CD4-positive, alpha-beta T cell treated with Interleukin-17A for 4 hours (primary cell): Measurements from ENCODE around the gene FBXO5.
"Not testable (repeated sequence)": the region's sequence is repeated elsewhere in the genome, so short reads cannot be mapped to it uniquely, and the experiment has no call there.

Experiments
- DNase-seq: peaks from one replicate; pipeline ENCODE4 v3.0.0-alpha.2; 2020; ENCODE audit warnings: mixed read lengths

The FBXO5 gene, protein sequence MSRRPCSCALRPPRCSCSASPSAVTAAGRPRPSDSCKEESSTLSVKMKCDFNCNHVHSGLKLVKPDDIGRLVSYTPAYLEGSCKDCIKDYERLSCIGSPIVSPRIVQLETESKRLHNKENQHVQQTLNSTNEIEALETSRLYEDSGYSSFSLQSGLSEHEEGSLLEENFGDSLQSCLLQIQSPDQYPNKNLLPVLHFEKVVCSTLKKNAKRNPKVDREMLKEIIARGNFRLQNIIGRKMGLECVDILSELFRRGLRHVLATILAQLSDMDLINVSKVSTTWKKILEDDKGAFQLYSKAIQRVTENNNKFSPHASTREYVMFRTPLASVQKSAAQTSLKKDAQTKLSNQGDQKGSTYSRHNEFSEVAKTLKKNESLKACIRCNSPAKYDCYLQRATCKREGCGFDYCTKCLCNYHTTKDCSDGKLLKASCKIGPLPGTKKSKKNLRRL

DNA sequence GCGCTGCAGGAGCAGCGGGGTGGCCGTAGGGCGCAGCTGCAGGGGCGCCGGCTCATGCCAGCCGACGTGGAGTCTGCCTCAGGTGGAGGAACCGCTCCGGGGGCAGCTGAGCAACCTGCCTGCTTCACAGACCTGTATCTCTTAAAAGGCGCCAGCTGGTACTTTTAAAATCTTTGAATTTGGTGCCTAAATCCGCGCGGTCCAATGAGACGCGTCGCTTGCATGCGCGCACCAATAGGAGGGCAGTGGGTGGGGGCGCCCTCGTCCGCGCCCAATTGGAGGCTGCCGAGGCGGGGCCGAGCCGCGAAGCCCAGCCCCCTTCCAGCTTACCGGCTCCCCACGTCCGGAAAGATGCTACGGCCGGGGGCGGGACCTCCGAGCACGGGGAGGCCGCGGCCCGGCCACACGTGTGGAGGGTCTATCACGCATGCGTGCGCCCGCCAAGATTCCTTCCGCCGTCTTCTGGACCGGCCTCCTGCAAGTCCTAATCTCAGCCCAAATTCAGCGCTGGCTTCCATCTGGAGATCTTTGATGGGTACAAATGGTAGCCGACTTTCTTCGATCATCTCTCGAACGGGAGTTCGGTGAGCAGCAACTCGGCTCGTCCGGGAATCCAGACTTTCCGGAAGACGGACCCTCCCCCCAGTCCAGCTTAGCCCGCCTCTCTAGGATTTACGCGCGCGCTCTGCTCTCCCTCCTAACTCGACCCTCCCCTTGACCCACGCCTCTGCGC lies at the start of gene FBXO5:
Gene FBXO5 (minus strand): TSS at position 138 of the 733 bp plus-strand sequence. CDS start 82 bp downstream, at position 56.
- DNase-seq, result peak; percentile 98

DNA sequence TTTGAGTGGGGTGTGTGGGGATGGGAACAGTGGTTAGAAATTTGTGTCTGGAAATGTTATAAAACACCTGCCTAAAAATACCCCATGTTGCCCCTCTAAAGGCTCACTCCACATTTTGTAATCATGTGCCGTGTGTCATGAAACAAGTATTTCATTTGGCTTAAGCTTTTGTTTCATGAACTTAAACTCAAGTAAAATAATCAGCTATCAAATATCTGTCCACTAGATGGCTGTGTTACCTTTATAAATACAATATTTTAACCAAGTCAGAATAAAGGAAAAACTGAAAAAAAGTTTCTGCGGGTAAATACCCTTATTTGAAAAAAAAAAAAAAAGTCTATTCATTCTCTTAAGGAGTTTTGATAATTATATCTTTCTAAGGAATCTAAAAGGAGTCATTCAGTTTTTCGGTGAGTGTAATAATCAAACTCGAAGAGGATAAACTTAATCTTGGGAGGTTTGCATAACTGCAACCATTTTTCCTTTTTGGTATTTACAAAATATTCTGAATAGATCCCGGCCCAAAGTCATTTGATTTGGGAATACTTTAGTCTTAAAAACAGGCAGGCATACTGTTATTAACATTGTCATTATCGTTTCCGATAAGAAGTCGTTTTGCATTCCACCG lies 49.5 kb upstream of the FBXO5 start:
- no peak for DNase-seq

DNA sequence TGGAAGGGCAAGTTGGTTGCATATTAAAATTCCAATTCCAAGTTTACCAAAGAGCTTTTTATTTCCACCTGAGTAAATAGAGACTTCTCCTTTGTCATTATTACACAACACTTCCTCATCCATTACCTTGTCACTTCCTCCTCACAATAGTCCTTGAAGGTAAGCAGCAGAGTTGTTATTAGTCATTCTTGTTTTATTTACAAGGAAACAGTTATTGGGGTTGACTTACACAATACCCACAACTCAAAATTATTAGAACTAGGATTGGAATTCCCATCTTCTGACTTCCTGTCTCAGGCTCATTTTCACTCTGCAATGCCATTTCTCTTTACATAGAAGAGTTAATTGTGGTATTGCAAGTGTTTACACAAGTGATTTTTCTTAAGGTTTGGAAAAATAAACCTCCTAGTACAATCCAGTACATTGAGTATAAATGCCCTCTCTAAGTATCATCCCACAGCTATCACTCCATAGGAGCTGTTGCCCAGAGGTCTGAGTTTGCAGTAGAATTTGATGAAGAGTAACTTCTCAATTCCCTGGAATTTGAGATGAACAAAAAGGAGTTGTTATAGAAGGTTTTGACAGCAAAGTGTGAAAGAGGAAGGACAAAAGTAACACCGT lies 48.6 kb upstream of the FBXO5 start:
- no peak for DNase-seq

DNA sequence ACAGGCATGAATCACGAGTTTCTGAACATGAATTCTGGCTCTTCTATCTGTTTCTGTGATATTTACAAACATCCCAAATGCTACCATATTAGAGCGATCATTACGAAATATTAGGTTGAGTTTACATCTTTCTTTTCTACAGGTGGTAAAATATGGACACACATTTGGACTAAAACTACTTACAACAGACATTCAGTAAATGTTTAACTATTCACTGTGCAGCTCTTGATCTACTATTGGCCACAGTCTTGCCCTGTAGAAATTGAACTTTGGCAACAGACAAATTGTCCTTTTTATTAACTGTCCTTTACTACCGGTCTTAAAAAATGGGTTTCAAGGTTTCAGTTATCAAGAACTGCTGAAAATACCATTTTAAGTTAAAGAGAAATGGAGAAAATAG lies 46.1 kb upstream of the FBXO5 start:
- DNase-seq, result no peak

DNA sequence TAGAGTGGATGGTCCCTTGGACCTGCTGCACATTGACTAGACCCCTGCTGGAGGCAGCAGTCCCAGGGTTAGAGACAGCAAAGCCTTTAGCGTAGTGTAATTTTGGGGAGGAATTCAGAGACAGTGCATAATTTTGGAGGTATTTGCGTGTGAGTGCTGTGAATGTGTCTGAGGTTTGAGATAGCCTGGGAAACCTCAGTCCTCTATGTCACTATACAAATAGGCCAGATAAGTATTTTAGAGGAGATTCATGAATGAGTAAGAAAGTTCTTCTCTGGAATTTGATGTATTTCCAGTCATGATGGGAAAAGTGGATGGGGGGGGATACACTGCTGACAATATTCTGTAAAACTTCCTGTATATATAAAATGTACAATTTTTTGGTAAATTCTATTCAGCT lies 45.4 kb upstream of the FBXO5 start:
- no peak for DNase-seq

DNA sequence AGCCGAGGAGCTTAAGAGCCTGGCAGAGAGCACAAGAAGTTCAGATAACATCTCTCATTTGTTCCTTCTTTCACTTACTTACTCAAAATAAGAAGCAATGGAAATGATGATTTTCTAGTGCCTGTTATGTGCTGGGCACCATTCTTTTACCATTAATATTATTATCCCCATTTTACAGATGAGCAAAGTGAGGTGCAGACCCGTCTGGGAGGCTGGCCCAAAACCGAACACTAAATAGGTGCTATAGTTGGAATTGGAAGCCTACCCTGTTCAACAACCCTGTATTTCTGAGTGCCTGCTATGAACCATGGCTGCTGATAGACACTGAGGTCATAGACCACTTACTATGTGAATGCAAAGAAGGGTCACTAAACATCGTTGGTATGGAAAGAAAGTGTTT lies 44.6 kb upstream of the FBXO5 start:
- DNase-seq, result no peak

DNA sequence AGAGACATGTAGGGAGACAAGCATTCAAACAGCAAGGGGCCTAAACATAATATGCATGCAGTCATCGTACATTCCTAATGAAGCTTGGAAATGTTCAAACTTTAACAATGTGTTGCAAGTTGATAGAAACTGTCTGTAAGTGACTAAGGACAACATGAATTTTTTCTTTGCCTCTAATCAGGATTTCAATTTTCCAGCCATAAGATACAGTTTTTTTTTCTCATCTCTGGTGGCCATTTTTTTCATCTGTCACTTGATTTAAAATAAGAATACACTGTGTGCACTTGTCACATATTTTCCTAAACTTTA lies 41.8 kb upstream of the FBXO5 start:
- DNase-seq, result no peak

DNA sequence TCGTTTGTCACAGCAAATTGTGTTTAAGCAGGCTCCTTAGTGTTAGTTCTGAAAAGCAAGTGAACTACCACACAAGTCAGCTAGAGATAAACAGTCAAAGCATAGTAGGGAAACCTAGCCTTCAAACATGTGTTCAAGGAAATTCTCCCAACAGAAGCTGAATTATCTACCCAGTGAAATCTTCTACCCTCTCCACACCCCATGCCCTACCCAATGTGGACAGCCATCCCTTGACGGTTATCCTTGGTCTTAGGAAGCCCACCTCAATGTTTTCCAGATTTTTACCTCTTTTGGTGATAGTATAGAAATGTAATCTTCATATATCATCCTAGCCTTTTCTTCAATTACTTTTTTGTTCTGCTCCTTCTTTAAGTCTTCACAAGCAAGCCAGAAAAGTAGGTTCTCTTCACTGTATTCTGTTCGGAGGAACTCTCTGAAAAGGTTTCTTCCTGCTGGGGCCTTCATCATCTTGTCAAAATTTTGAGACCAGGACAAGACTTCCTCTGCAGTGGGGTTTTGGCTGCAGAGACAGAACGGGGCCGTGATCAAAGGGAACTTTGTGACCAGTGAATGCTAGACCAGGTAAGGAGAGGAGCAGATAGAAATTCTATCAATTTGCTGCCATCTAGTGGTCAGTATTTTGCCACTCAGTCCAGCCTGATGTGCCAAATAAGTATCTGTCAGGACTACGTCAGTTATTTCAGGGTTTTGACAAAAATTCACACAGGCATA lies 41.3 kb upstream of the FBXO5 start:
- peak; percentile 50 for DNase-seq

DNA sequence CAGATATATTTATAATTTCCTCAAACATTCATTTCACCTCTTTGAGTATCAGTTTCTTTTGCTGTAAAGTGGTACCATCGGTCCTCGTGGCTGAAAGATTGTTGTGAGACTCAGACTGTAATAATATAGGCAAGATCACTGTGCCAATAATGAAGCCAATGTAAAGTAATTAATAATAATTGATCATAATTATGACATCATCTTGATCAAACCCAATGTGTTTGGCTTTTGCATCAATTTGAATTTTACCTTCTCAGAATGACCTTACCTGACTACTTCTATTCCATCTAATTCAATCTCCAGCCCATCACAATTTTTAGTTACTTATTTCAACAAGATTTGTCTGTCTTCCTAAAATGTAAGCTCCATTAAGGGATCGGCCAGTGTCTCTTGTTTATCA lies 35.5 kb upstream of the FBXO5 start:
- no peak for DNase-seq

DNA sequence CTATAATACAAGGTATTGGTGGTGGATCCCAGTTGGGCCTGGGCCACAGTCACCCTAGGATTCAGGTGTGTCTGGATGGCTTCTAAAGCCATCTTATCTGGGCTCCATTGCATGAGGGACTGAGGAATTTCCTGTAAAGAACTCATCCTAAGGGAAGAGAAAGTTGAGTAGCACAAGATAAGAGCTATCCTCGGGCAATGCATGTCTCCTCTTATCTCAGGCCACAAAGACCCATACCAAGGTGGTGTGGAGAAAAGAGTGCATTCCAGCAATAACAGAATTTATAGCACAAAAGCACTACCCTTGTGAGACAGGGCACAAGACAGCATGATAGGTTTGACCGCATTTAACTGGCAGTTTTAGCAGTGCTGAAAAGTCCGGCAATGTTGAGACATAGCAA lies 34.0 kb upstream of the FBXO5 start:
- no peak for DNase-seq

DNA sequence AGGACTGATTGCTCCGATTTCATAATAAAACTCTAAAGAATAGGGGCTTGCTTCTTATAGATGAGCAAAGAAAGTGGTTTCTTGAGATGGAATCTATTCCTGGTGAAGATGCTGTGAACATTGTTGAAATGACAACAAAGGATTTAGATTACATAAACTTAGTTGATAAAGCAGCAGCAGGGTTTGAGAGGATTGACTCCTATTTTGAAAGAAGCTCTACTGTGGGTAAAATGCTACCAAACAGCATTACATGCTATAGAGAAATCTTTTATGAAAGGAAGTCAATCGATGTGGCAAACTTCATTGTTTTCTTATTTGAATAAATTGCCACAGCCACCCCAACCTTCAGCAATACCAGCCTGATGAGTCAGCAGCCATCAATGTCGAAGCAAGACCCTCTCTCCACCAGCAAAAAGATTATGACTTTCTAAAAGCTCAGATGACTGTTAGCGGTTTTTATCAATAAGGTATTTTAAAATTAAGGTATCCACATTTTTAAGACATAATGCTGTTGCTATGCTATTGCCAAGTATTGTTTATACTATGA lies 32.3 kb upstream of the FBXO5 start:
- no peak for DNase-seq

DNA sequence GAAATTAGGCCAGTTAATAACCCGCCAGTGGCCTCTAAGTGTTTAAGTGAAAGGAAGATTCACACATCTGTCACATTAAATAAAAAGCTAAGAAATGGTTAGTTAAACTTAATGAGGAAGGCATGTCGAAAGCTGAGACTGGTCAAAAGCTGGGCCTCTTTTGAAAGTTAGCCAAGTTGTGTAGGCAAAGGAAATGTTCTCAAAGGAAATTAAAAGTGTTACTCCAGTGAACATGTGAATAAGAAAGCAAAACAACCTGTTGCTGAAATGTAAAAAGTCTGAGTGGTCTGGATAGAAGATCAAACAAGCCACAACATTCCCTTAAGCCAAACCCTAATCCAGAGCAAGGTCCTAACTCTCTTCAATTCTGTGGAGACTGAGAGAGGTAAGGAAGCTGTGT lies 30.6 kb upstream of the FBXO5 start:
- no peak for DNase-seq

DNA sequence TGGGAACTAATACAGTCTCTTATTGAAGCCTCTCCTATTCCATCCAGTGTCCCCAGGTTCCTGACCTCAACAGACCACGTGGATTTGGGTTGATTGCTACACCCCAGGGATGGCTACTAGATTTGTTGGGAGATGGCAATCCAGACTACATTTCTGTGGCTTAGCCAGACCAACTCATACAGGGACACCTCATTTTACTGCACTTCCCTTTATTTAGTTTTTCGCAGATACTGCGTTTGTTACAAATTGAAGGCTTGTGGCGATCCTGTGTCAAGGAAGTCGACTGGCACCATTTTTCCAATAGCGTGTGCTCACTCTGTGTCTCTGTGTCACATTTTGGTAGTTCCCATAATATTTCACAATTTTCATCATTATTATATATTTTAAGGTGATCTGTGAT lies 30.0 kb upstream of the FBXO5 start:
- DNase-seq, result no peak

DNA sequence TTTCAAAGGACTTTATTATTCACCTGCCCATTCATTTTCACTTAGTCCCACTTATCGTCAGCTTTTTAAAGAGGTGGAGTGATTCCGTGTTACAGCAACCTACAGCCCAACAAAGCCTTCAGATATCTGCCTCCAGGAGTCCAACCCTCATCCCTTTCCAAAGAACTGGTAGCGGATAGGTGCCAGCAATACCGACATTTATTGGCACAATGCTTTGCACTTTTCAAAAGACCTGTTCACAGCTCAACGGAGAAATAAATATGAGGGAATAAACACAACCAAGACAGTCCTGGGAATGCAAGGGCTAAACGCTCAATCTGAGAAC lies 20.5 kb upstream of the FBXO5 start:
- no peak for DNase-seq

DNA sequence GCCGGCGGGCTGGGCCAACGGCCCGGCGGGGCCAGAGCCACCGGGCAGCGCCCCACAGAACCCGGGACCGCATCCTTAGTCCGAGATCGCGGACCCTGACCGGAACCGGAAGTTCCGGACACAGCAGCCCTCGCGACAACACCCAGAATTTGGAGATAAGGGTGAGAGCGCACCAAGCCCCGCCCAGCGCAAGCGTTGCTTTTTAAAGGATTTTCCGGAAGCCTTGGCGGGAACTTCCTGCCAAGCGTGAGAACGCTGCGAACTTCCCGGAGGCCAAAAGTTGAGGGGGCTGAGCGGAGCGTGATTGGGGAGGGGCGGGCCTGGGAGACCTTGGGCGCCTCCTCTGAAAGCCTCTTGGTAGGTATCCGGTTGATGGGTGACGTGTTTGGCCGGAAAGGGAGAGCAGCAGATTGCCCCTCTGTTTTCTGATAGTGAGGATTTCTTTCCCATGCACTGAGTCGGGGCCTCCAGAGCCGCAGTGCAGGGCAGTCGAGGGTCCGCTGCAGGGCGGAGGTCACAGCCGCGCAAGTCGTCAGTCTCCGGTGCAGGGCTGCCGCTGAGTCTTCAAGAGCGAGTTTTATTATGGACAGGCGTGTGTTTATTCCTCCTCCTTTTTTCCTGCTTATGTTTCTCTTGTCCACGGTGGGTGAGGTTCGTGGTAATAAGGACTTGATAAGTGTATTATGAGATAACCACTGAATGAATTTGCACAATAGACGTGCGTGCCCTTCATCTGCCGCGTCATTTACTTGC lies 19.9 kb upstream of the FBXO5 start, which contains the start of gene MTRF1L:
Gene MTRF1L (minus strand): TSS at position 97 of the 753 bp plus-strand sequence. CDS start 24 bp downstream, at position 73.
- DNase-seq, result peak; percentile 88

DNA sequence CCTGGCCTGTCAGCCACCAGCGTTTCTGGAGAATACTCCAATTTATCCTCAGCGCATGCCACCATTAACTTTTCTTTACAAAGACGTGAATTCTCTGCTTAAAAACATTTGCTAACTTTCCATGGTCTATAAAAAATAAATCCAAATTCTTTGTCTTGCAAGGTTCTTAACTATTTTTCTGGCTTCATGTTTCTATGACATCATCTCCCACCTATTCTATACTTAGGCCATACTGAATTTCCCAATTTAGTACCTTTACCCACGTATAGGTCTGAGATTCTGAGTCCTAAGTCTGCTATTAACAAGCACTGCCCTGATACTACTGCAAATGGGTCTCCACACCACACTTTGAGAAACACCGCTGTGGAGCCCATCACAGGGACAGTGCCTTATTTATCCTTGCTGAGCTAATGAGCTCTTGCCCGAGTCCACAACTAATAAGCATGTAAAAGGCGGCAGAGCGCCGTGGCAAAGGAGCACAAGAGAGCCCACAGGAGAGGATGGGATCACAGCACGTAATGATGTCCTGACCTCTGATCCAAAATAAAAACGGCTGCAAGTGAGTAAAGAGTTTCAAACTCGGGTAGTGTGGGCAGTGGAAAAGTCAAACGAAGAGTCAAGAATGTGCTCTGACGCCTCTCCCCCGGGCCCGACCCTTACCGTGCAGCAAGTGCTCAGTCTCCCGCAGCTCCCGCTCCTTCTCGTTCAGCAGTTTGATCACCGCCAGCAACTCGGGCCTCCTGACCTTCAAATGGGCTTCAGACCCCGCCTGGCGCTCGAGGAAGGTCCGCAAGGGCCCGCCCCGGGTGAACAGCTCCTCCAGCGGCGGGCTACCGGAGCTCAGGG lies 19.1 kb upstream of the FBXO5 start:
- DNase-seq, result peak; percentile 11

DNA sequence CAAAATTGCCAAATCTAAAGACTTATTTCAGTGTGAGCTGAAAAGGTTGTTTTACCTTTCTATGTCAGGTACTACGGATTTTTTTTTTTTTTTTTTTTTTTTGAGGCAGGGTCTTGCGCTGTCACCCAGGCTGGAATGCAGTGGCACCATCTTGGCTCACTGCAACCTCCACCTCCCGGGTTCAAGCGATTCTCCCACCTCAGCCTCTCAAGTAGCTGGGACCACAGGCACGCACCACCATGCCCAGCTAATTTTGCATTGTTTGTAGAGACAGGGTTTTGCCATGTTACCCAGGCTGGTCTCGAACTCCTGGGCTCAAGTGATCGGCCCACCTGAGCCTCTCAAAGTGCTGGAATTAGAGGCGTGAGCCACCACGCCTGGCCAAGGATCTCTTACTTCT lies 17.9 kb upstream of the FBXO5 start:
- not testable (repeated sequence) for DNase-seq

DNA sequence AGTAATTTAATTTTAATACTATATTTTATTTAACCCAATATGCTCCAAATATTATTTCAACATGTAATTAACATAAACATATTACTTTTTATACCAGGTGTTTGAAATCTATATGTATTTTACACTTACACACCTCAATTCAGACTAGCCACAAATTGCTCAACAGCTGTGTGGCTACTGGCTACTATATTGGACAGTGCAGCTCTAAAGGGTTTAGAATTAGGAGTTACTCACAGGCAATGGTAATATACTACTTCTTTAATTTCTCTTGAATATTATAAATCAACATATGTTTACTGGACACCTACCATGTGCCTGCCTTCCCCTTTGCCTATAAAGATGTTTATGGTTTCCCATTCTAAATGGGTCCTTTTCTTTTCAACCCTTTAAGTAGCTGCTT lies 17.4 kb upstream of the FBXO5 start:
- no peak for DNase-seq

DNA sequence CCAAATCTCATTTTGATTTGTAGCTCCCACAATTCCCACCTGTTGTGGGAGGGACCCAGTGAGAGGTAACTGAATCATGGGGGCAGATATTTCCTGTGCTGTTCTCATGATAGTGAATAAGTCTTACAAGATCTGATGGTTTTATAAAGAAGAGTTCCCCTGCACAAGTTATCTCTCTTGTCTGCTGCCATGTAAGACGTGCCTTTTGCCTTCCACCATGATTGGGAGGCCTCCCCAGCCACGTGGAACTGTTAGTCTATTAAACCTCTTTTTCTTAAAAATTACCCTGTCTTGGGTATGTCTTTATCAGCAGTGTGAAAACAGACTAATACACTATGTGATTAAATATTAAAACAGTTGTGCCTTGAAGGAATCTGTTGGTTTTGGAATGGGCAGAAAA lies 16.7 kb upstream of the FBXO5 start:
- DNase-seq, result not testable (repeated sequence)

DNA sequence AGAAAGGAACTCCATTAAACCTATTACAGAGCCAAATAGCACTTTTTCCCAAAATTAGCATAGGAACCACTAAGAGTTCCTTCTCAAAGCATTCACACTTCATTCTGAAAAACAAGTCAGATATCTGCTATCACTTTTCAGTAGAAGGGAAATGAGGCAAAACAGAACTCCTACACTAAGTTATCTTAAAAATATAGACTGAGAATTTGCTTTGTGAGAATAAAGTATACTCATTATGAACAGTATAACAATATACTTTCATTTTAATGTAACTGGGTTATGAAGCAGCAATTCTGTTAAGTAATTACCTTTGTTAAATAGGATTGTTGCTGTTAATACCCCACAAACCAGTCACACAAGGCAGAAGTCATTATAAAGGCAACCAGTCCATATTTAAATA lies 11.0 kb upstream of the FBXO5 start:
- DNase-seq, result no peak

DNA sequence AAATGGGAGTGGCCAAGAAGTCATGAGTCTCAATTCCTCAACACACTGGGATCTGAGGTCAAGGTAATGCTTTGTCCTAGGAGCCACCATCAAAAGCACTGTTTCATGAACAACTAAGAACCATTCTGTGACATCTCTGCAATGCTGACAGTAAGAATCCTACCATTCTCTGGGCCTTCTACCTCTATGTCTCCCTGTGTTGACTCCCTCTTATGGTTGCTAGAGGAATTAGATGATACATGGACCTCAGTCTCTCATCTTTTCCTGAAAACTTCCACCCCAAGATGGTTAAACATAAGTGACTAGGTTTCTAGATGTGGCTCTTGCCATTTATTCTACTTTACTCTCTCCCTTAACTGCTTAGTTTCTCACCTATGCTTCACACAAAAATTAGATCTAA lies 10.6 kb upstream of the FBXO5 start:
- DNase-seq, result no peak
